Endothelial cell of umbilical vein (primary cell): ENCODE results near the gene TMEM19. TPM values are rescaled to one million over a fixed set of nuclear protein-coding genes. Genes with fewer than 3 reads are reported as not detected.

ENCODE experiments used
- BruUV-seq: library from RNA; stranded (reverse); fragments of 400-500 nt; replicated peaks from 2 replicates; lab custom pipeline; 2021; lab: Mats Ljungman, UMichigan
- CTCF ChIA-PET: fragments of 300-600, 350-600 bp; sonication (Branson Sonifier 250); formaldehyde crosslinking; loops from one replicate; lab custom pipeline; 2021; ENCODE audit warnings: antibody characterized with exemption, inconsistent platforms; lab: Charles Lee
- POLR2A ChIA-PET: fragments of 300-600, 350-600 bp; sonication (Branson Sonifier 250); formaldehyde crosslinking; loops from one replicate; lab custom pipeline; 2021; ENCODE audit warnings: antibody characterized with exemption, inconsistent platforms; lab: Charles Lee
- DNase-seq: peaks from one replicate; pipeline ENCODE4 v3.0.0-alpha.2; 2011; ENCODE audit warnings: low read depth, low spot score
- FAIRE-seq: peaks from 2 replicates; lab custom pipeline; 2011; peaks lifted over from hg19 to GRCh38; lab: Jason Lieb, UNC
- H2AFZ ChIP-seq: 2 replicates; pipeline ENCODE4 v1.6.0; 2012; ENCODE audit warnings: low read depth, low read length, control low read depth, inconsistent platforms
- H3K27ac ChIP-seq: 2 replicates; pipeline ENCODE4 v1.5.1; 2011; ENCODE audit warnings: low read depth, mild to moderate bottlenecking, control low read depth, low read length, moderate library complexity; ENCODE audit not compliant: insufficient read depth
- H3K27me3 ChIP-seq, 2 experiments: 2 replicates each; pipeline versions ENCODE4 v1.6.0 to v1.6.1; 2011; ENCODE audit warnings: low read length in 2 of 2, mixed read lengths in 1 of 2; ENCODE audit not compliant: control insufficient read depth in 2 of 2, insufficient read depth in 2 of 2
- H3K36me3 ChIP-seq, 2 experiments: 2 replicates in 1 of 2; 3 replicates in 1 of 2; pipeline ENCODE4 v1.5.1; 2011; ENCODE audit warnings: low read length in 2 of 2, mild to moderate bottlenecking in 1 of 2, moderate library complexity in 1 of 2; ENCODE audit not compliant: control insufficient read depth in 2 of 2, insufficient read depth in 2 of 2; ENCODE audit errors: extremely low read depth in 1 of 2
- H3K4me1 ChIP-seq: 3 replicates; pipeline ENCODE4 v1.5.1; 2011; ENCODE audit warnings: mild to moderate bottlenecking, low read length; ENCODE audit not compliant: control insufficient read depth, insufficient read depth; ENCODE audit errors: extremely low read depth
- H3K4me2 ChIP-seq: 2 replicates; pipeline ENCODE4 v1.6.1; 2011; ENCODE audit warnings: low read length, control low read depth, mixed read lengths; ENCODE audit not compliant: insufficient read depth
- H3K4me3 ChIP-seq, 3 experiments: fragments of 200-600 bp in 1 of 3; sonication (generic), shearing (Covaris generic) in 1 of 3; replicated peaks in 1 of 3; 2 replicates each; pipeline ENCODE4 v1.5.1; 2011 to 2016; ENCODE audit warnings: control low read depth in 3 of 3, low read length in 3 of 3, mild to moderate bottlenecking in 2 of 3, inconsistent platforms in 1 of 3, low read depth in 1 of 3, moderate library complexity in 1 of 3; ENCODE audit not compliant: insufficient read depth in 1 of 3
- H3K79me2 ChIP-seq: 2 replicates; pipeline ENCODE4 v1.6.0; 2012; ENCODE audit warnings: low read length, inconsistent platforms; ENCODE audit not compliant: control insufficient read depth, insufficient read depth
- H3K9ac ChIP-seq: replicated peaks from 2 replicates; pipeline ENCODE3; 2011; ENCODE audit warnings: low read length, control low read depth; ENCODE audit not compliant: insufficient read depth; ENCODE audit errors: extremely low read depth
- H3K9me1 ChIP-seq: replicated peaks from 3 replicates; pipeline ENCODE4 v1.6.0; 2011; ENCODE audit warnings: mild to moderate bottlenecking, low read length; ENCODE audit not compliant: control insufficient read depth, insufficient read depth; ENCODE audit errors: extremely low read depth
- H3K9me3 ChIP-seq: replicated peaks from 2 replicates; pipeline ENCODE4 v1.5.1; 2012; ENCODE audit warnings: low read length, inconsistent platforms; ENCODE audit not compliant: control insufficient read depth, insufficient read depth
- H4K20me1 ChIP-seq: replicated peaks from 2 replicates; pipeline ENCODE3; 2011; ENCODE audit warnings: mild to moderate bottlenecking, low read length; ENCODE audit not compliant: control insufficient read depth, insufficient read depth; ENCODE audit errors: extremely low read depth
- CTCF ChIP-seq, 2 donors: IDR thresholded peaks; 1 replicate in 1 of 2; 2 replicates in 1 of 2; pipeline ENCODE4 v1.5.1; 2011; ENCODE audit warnings: low read length in 2 of 2, mild to moderate bottlenecking in 2 of 2, moderate library complexity in 2 of 2, control low read depth in 1 of 2, inconsistent platforms in 1 of 2, low read depth in 1 of 2; ENCODE audit not compliant: insufficient read depth in 1 of 2; ENCODE audit errors: extremely low read depth in 1 of 2
- EZH2 ChIP-seq: IDR thresholded peaks from 2 replicates; pipeline ENCODE4 v1.6.1; 2012; ENCODE audit warnings: borderline replicate concordance, low read depth, mild to moderate bottlenecking, moderate library complexity, low read length, inconsistent platforms; ENCODE audit not compliant: severe bottlenecking
- FOS ChIP-seq: IDR thresholded peaks from 2 replicates; pipeline ENCODE4 v1.6.1; 2011; ENCODE audit warnings: mild to moderate bottlenecking, low read length, moderate library complexity, borderline replicate concordance; ENCODE audit not compliant: insufficient read depth
- GATA2 ChIP-seq: IDR thresholded peaks from 2 replicates; pipeline ENCODE4 v1.7.0; 2011; ENCODE audit warnings: low read depth, mild to moderate bottlenecking, moderate library complexity, mixed read lengths, low read length; ENCODE audit not compliant: insufficient read length, insufficient read depth
- JUN ChIP-seq: IDR thresholded peaks from 2 replicates; pipeline ENCODE4 v1.6.1; 2011; ENCODE audit warnings: borderline replicate concordance, low read depth; ENCODE audit not compliant: insufficient read length, insufficient read depth
- MAX ChIP-seq: IDR thresholded peaks from 2 replicates; pipeline ENCODE4 v1.6.1; 2011; ENCODE audit not compliant: insufficient read depth, insufficient read length
- MYC ChIP-seq: IDR thresholded peaks from one replicate; pipeline ENCODE4 v1.6.1; 2011; ENCODE audit warnings: mild to moderate bottlenecking, low read depth, low read length
- POLR2A ChIP-seq: IDR thresholded peaks from 2 replicates; pipeline ENCODE4 v1.6.1; 2012; ENCODE audit warnings: low read depth, mild to moderate bottlenecking, control low read depth, low read length
- POLR2AphosphoS5 ChIP-seq: IDR thresholded peaks from 2 replicates; pipeline ENCODE4 v1.6.1; 2012; ENCODE audit warnings: low read depth, mild to moderate bottlenecking, control low read depth, low read length, moderate library complexity; ENCODE audit not compliant: insufficient read depth
- dilution Hi-C: fragments of 300-500 bp; cut with MboI; formaldehyde crosslinking; loops from one replicate; pipeline ENCODE4 v1.15.0; 2019; ENCODE audit warnings: low sequenced_read_pairs; ENCODE audit not compliant: extremely low pct_ligation_motif_present
- intact Hi-C: fragments of 100-400 bp; cut with micrococcal nuclease; formaldehyde crosslinking; loops from one replicate; pipeline ENCODE4 v1.10.0; 2022
- polyA plus RNA-seq, 4 experiments: library from polyadenylated mRNA; depleted of rRNA in 3 of 4; stranded (reverse) in 3 of 4; unstranded in 1 of 4; fragments of >200 nt; gene quantifications; 2 replicates each; pipeline versions ENCODE4 v1.2.1 to v1.2.3, GENCODE V29; 2011 to 2012; ENCODE audit warnings: missing spikeins in 1 of 4
- total RNA-seq: library from RNA; stranded (reverse); gene quantifications from 2 replicates; pipeline ENCODE4 v1.2.3, GENCODE V29; 2021

Gene TMEM19
- total and polyA plus RNA-seq, 2 donors (not counting 3 experiments of a cell fraction or from before 2014, with no cell fraction given) = 20.4 to 23.8 TPM

- DNase-seq (no peak), FAIRE-seq (no peak)
- TF ChIP-seq POLR2A = no peak
- no peak for TF ChIP-seq MYC
- ChIA-PET CTCF (no interaction called here), POLR2A (no interaction called here)
- BruUV-seq = no TSS peak
- Histone ChIP-seq H3K4me2 (no peak overlapping the region), H3K27ac (no peak overlapping the region), H3K27me3 (no peaks in the 10 kb centered on the region), H2AFZ (no peak overlapping the region), H3K9me3 (no peaks in the 10 kb centered on the region), H3K79me2 (peaks cover 34% of the 10 kb centered on the region), H3K36me3 (no peaks in the 10 kb centered on the region), H3K9ac (no peak overlapping the region), H4K20me1 (no peaks in the 10 kb centered on the region), H3K4me3 (no peak overlapping the region), H3K9me1 (no peaks in the 10 kb centered on the region), H3K4me1 (peaks cover 15% of the 10 kb centered on the region)
- intact Hi-C loops = no loop called here
- dilution Hi-C loops = no loop called here
Observed at GRCh38 chr12:71666259-71666658, 19.6 kb upstream of the TMEM19 start.

GRCh38 chr12:71671311-71671710 is 14.6 kb upstream of the TMEM19 start:
- TF ChIP-seq CTCF (IDR thresholded peaks at IDR 0.05; ENCODE audit: extremely low read depth in 1 of 2, insufficient read depth in 1 of 2, low read depth in 1 of 2, low read length in 2 of 2) (no peak), MAX (no peak), MYC (no peak), EZH2 (no peak), POLR2A (no peak), GATA2 (no peak), POLR2AphosphoS5 (no peak), FOS (no peak), JUN (no peak)
- FAIRE-seq (no peak), DNase-seq (no peak)
- no TSS peak for BruUV-seq
- Histone ChIP-seq H3K27me3 (no peaks in the 10 kb centered on the region), H3K4me1 (no peaks in the 10 kb centered on the region), H3K79me2 (no peaks in the 10 kb centered on the region), H3K4me3 (no peak overlapping the region), H3K27ac (no peak overlapping the region), H3K9ac (no peak overlapping the region), H2AFZ (no peak overlapping the region), H4K20me1 (no peaks in the 10 kb centered on the region), H3K4me2 (no peak overlapping the region), H3K9me1 (no peaks in the 10 kb centered on the region), H3K36me3 (no peaks in the 10 kb centered on the region), H3K9me3 (no peaks in the 10 kb centered on the region)
- intact Hi-C loops (no loop called here), dilution Hi-C loops (no loop called here)
- ChIA-PET POLR2A (no interaction called here), CTCF (no interaction called here)
